Trophoblast cell (in vitro differentiated cells and primary cell): ENCODE measurements around the gene JKAMP.
"Not testable (repeated sequence)": the region's sequence is repeated elsewhere in the genome, so short reads cannot be mapped to it uniquely, and the experiment has no call there.

Experiments used
- DNase-seq, 2 donors: peaks; one replicate each; pipeline ENCODE4 v3.0.0-alpha.2; 2016
- H2AFZ ChIP-seq: 2 replicates; pipeline ENCODE4 v1.6.1; 2013; ENCODE audit warnings: low read length, moderate library complexity, mild to moderate bottlenecking; ENCODE audit not compliant: insufficient read depth, poor library complexity
- H2AK5ac ChIP-seq: 2 replicates; pipeline ENCODE4 v1.6.1; 2013; ENCODE audit warnings: mild to moderate bottlenecking, low read length
- H2BK120ac ChIP-seq: 2 replicates; pipeline ENCODE4 v1.6.1; 2013; ENCODE audit warnings: low read length, mild to moderate bottlenecking, moderate library complexity; ENCODE audit not compliant: insufficient read depth, poor library complexity
- H2BK12ac ChIP-seq: 2 replicates; pipeline ENCODE4 v1.6.1; 2013; ENCODE audit warnings: mild to moderate bottlenecking, low read length, moderate library complexity
- H2BK5ac ChIP-seq: 2 replicates; pipeline ENCODE4 v1.6.1; 2013; ENCODE audit warnings: low read length, low read depth, moderate library complexity, mild to moderate bottlenecking; ENCODE audit not compliant: poor library complexity
- H3K14ac ChIP-seq: 2 replicates; pipeline ENCODE4 v1.6.1; 2013; ENCODE audit warnings: mild to moderate bottlenecking, low read length
- H3K18ac ChIP-seq: 2 replicates; pipeline ENCODE4 v1.6.1; 2013; ENCODE audit warnings: mild to moderate bottlenecking, low read length
- H3K23ac ChIP-seq: 2 replicates; pipeline ENCODE4 v1.6.1; 2013; ENCODE audit warnings: low read length
- H3K27ac ChIP-seq: 2 replicates; pipeline ENCODE4 v1.5.1; 2013; ENCODE audit warnings: low read depth, mild to moderate bottlenecking, inconsistent platforms, low read length, moderate library complexity
- H3K27me3 ChIP-seq: 2 replicates; pipeline ENCODE4 v1.6.1; 2013; ENCODE audit warnings: inconsistent platforms, mild to moderate bottlenecking, low read length, moderate library complexity; ENCODE audit not compliant: insufficient read depth
- H3K36me3 ChIP-seq, 2 experiments: 1 replicate in 1 of 2; 2 replicates in 1 of 2; pipeline ENCODE4 v1.6.1; 2013; ENCODE audit warnings: low read length in 2 of 2, mild to moderate bottlenecking in 2 of 2, moderate library complexity in 1 of 2; ENCODE audit not compliant: insufficient read depth in 2 of 2, control insufficient read depth in 1 of 2
- H3K4ac ChIP-seq: 2 replicates; pipeline ENCODE4 v1.6.1; 2013; ENCODE audit warnings: low read depth, mild to moderate bottlenecking, low read length, moderate library complexity
- H3K4me1 ChIP-seq, 2 experiments: 1 replicate in 1 of 2; 2 replicates in 1 of 2; pipeline ENCODE4 v1.6.1; 2013; ENCODE audit warnings: low read length in 2 of 2, mild to moderate bottlenecking in 2 of 2, moderate library complexity in 1 of 2; ENCODE audit not compliant: insufficient read depth in 2 of 2, control insufficient read depth in 1 of 2
- H3K4me2 ChIP-seq: 2 replicates; pipeline ENCODE4 v1.6.1; 2013; ENCODE audit warnings: inconsistent platforms, mild to moderate bottlenecking, low read length, moderate library complexity
- H3K4me3 ChIP-seq: 2 replicates; pipeline ENCODE4 v1.5.1; 2013; ENCODE audit warnings: mild to moderate bottlenecking, low read depth, low read length, inconsistent platforms
- H3K79me1 ChIP-seq: one replicate; pipeline ENCODE4 v1.6.1; 2013; ENCODE audit warnings: low read length
- H3K79me2 ChIP-seq: 2 replicates; pipeline ENCODE4 v1.6.1; 2013; ENCODE audit warnings: low read length, mild to moderate bottlenecking; ENCODE audit not compliant: control insufficient read depth, insufficient read depth, poor library complexity
- H3K9ac ChIP-seq: 2 replicates; pipeline ENCODE4 v1.6.1; 2013; ENCODE audit warnings: mild to moderate bottlenecking, low read length
- H3K9me3 ChIP-seq: 2 replicates; pipeline ENCODE4 v1.6.1; 2013; ENCODE audit warnings: low read depth, mild to moderate bottlenecking, control low read depth, inconsistent platforms, low read length; ENCODE audit not compliant: insufficient read depth
- H4K12ac ChIP-seq: 2 replicates; pipeline ENCODE4 v1.6.1; 2013; ENCODE audit warnings: low read depth, mild to moderate bottlenecking, low read length, moderate library complexity
- H4K8ac ChIP-seq: 2 replicates; pipeline ENCODE4 v1.6.1; 2013; ENCODE audit warnings: low read depth, mild to moderate bottlenecking, low read length, moderate library complexity
- H4K91ac ChIP-seq: one replicate; pipeline ENCODE4 v1.6.1; 2013; ENCODE audit warnings: low read depth, mild to moderate bottlenecking, low read length, moderate library complexity
- WGBS: extraction: QIAGEN DNeasy Blood & Tissue Kit; methylation state at CpG from one replicate; pipeline ENCODE4 v1.1.7; 2013; ENCODE audit warnings: missing lambda C conversion rate; ENCODE audit not compliant: insufficient read length, insufficient coverage; ENCODE audit errors: extremely low coverage; 5-methylcytosine and 5-hydroxymethylcytosine counted together

Gene JKAMP

DNA sequence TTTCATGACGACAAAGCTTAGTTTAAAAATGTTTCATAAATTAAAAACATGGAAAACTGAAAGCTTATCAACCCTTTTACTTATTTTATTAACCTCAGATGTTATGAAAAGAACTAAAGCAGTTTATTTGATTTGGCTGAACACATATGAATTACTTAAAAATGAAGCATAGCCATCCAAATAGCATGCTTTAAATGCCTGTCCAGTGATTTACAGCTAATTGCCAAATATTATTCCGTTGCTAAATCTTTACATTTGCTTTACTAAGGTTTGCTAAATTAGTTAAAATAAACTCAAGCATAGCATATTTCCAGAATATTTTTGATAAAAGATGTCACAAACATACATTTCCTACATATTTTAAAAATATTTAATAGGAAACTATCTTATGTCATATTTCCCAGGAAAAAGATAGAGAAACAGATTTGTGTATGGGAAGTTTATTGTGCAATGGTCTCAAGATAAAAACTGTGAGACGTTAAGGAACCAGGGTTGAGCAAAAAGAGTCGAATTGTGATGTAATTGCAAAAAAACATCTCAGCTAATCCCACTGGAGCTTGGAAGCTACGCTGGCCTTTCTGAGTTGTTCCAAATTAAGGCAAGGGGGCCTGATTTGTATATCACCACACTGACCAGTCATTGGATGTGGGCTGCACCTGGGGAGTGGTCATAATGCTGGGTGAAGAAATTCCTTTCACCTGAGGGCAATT, 44.9 kb upstream of the JKAMP start:
- Histone ChIP-seq H2BK5ac (no peak overlapping the region), H3K14ac (no peak overlapping the region), H3K27me3 (no peaks in the 10 kb centered on the region), H2BK120ac (no peak overlapping the region), H3K23ac (no peak overlapping the region), H3K18ac (no peak overlapping the region), H3K79me1 (no peaks in the 10 kb centered on the region), H3K9ac (no peak overlapping the region), H3K36me3 (no peaks in the 10 kb centered on the region), H3K79me2 (no peaks in the 10 kb centered on the region), H3K4me3 (no peak overlapping the region), H4K12ac (no peak overlapping the region), H3K9me3 (no peaks in the 10 kb centered on the region), H2AFZ (no peak overlapping the region), H2AK5ac (no peak overlapping the region), H4K8ac (no peak overlapping the region), H3K27ac (no peak overlapping the region), H2BK12ac (no peak overlapping the region), H3K4me1 (no peaks in the 10 kb centered on the region), H3K4ac (no peak overlapping the region), H4K91ac (no peak overlapping the region), H3K4me2 (no peak overlapping the region)
- DNase-seq, result peak; percentile 80 to 95
- WGBS, result no CpG with 5 or more reads among the region's 5 CpGs

DNA sequence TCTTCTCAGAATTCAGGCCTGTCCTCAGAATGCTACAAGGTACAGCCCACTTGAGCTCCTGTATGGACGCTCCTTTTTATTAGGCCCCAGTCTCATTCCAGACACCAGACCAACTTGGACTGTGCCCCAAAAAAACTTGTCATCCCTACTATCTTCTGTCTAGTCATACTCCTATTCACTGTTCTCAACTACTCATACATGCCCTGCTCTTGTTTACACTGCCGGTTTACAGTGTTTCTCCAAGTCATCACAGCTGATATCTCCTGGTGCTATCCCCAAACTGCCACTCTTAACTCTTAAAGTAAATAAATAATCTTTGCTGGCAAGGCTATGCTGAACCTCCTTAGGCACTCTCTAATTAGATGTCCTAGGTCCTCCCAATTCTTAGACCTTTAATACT, 35.6 kb upstream of the JKAMP start:
- WGBS, result no CpG with 5 or more reads among the region's 2 CpGs
- H3K4me3 ChIP-seq, H3K9me3 ChIP-seq, H3K27me3 ChIP-seq, H2BK5ac ChIP-seq, H3K18ac ChIP-seq, H3K4ac ChIP-seq, H3K27ac ChIP-seq, H3K4me2 ChIP-seq, H4K8ac ChIP-seq, H2BK12ac ChIP-seq, H3K9ac ChIP-seq, H2AK5ac ChIP-seq, H3K4me1 ChIP-seq, H2AFZ ChIP-seq, H4K12ac ChIP-seq, H2BK120ac ChIP-seq, DNase-seq, H3K23ac ChIP-seq, H3K79me1 ChIP-seq, H3K36me3 ChIP-seq, H3K14ac ChIP-seq, H4K91ac ChIP-seq, H3K79me2 ChIP-seq: not testable (repeated sequence)

DNA sequence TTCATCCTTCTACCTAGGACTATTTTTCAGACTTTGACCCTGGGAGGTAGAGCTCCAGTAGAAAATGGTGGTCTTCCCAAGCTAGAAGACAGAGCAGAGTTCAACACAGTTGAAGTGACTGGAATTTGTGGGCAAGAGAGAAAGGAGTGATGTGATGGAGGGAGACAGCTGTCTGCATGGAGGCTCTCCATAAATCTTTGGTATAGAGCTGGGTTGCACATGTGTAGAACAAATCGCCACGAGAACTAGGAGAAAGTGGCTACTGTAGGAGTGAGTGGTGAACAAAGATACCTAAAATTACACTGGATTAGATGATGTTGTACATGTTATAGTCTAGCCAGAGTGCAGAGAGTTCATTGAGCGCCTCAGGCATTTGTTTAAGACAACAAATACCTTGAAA, 33.6 kb upstream of the JKAMP start:
- H2BK12ac ChIP-seq, result no peak overlapping the region
- no peak overlapping the region for H3K14ac ChIP-seq
- H4K91ac ChIP-seq, result no peak overlapping the region

DNA sequence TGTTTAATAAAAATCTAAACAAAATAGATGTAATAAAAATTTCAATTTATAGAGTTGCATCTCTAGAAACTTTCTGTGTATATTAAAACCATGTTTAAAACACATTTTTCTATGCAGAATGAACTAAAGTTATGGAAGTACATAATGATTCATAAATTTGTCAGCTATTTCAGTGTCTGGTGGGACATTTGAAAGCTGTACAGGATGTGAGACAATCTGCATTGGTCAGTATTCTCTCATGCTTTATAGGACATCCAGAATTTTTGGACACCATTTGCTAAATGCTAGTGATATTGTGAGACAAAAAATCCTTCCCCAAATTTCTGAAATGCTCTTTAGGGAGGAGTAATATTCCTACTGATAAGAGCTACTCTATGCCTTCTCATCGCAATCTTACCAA, 32.5 kb upstream of the JKAMP start:
- H3K4me2 ChIP-seq, result no peak overlapping the region
- no CpG with 5 or more reads among the region's 1 CpG for WGBS
- H4K91ac ChIP-seq, result no peak overlapping the region
- H3K14ac ChIP-seq, result no peak overlapping the region
- no peak overlapping the region for H3K4me3 ChIP-seq
- no peaks in the 10 kb centered on the region for H3K9me3 ChIP-seq
- no peak overlapping the region for H2AFZ ChIP-seq
- H3K36me3 ChIP-seq, result no peaks in the 10 kb centered on the region
- no peak overlapping the region for H3K18ac ChIP-seq
- H3K9ac ChIP-seq, result no peak overlapping the region
- H3K23ac ChIP-seq, result no peak overlapping the region
- H3K79me2 ChIP-seq, result peaks cover 1% of the 10 kb centered on the region
- H2BK12ac ChIP-seq, result no peak overlapping the region
- H3K4me1 ChIP-seq, result no peaks in the 10 kb centered on the region
- H3K27me3 ChIP-seq, result no peaks in the 10 kb centered on the region
- no peak overlapping the region for H4K12ac ChIP-seq
- H3K27ac ChIP-seq, result no peak overlapping the region
- H3K79me1 ChIP-seq, result no peaks in the 10 kb centered on the region
- H2AK5ac ChIP-seq, result no peak overlapping the region
- H4K8ac ChIP-seq, result no peak overlapping the region
- no peak overlapping the region for H2BK120ac ChIP-seq
- H3K4ac ChIP-seq, result no peak overlapping the region
- H2BK5ac ChIP-seq, result no peak overlapping the region
- DNase-seq, result no peak

More for the DNA sequence above, 33.6 kb upstream of the JKAMP start:
- Histone ChIP-seq H3K4ac (no peak overlapping the region), H3K4me2 (no peak overlapping the region), H3K36me3 (no peaks in the 10 kb centered on the region), H3K23ac (no peak overlapping the region), H3K4me3 (no peak overlapping the region), H3K79me1 (no peaks in the 10 kb centered on the region), H3K79me2 (peaks cover 1% of the 10 kb centered on the region), H3K9me3 (no peaks in the 10 kb centered on the region), H2AK5ac (no peak overlapping the region), H3K9ac (no peak overlapping the region), H2BK120ac (no peak overlapping the region), H3K27ac (no peak overlapping the region), H3K4me1 (no peaks in the 10 kb centered on the region), H2AFZ (no peak overlapping the region), H3K18ac (no peak overlapping the region), H2BK5ac (no peak overlapping the region), H4K12ac (no peak overlapping the region), H4K8ac (no peak overlapping the region), H3K27me3 (no peaks in the 10 kb centered on the region)
- no peak for DNase-seq
- no CpG with 5 or more reads among the region's 3 CpGs for WGBS
